ENCODE measurements around the gene C10orf53. TPM values are rescaled to one million over a fixed set of nuclear protein-coding genes. Genes with fewer than 3 reads are reported as not detected.

The C10orf53 gene
- total and polyA plus RNA-seq, 2 of the 4 experiments (the other 2 are of a cell fraction), result not detected

DNA sequence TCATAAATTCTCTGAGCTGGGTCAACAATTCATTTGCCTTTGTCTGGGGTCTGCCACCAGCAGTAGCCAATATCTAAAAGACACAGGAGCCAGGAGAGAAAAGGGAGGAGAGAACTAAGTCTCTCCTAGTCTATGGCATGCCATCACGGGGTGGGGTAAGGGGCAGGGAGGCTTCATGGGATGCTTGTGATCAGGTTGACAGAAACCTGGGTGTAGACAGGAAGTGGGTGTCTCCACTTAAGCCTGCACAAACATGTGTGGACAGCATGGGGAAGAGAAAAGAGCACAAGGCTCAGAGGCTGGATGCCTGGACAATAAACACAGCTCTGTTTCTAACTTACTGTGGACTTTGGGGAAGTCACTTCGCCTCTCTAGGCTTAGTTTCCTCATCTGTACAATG, 11.5 kb upstream of the C10orf53 start:
- ATAC-seq (ENCODE audit: low read depth) (no peak), DNase-seq (no peak)
- POLR2A ChIA-PET (ENCODE audit: unreplicated experiment), result no interaction called here
- CTCF ChIA-PET, result no interaction called here
- Histone ChIP-seq H4K91ac (ENCODE audit: insufficient read depth, low read depth, low read length) (no peak overlapping the region), H3K56ac (ENCODE audit: extremely low read depth, insufficient read depth, low read length) (no peak overlapping the region), H2AK9ac (replicated peaks; ENCODE audit: low read depth, low read length, poor library complexity) (no peak overlapping the region), H3K4me2 (ENCODE audit: low read depth, low read length) (no peak overlapping the region), H3K23ac (ENCODE audit: low read depth, low read length) (no peak overlapping the region), H3K4me1 (ENCODE audit: control insufficient read depth, insufficient read depth, low read length) (no peaks in the 10 kb centered on the region), H3K14ac (replicated peaks; ENCODE audit: low read depth, low read length) (no peak overlapping the region), H3K9me1 (ENCODE audit: insufficient read depth, low read length) (no peaks in the 10 kb centered on the region), H3K4me3 (ENCODE audit: insufficient read depth, low read depth, low read length) (no peak overlapping the region), H2AK5ac (ENCODE audit: low read depth, low read length) (no peak overlapping the region), H4K8ac (ENCODE audit: low read depth in 2 of 2, low read length in 2 of 2) (no peak overlapping the region), H3K79me1 (ENCODE audit: low read depth in 1 of 2, low read length in 2 of 2) (no peaks in the 10 kb centered on the region), H3K4ac (ENCODE audit: low read depth, low read length) (no peak overlapping the region), H4K20me1 (ENCODE audit: insufficient read depth, low read length) (no peaks in the 10 kb centered on the region), H2BK120ac (ENCODE audit: low read depth, low read length) (no peak overlapping the region), H2BK15ac (ENCODE audit: low read depth, low read length) (no peak overlapping the region), H2BK5ac (ENCODE audit: low read depth, low read length, poor library complexity, severe bottlenecking) (no peak overlapping the region), H3K9me3 (ENCODE audit: control insufficient read depth, insufficient read depth, low read length) (no peaks in the 10 kb centered on the region), H4K5ac (ENCODE audit: low read depth, low read length) (no peak overlapping the region), H3K36me3 (ENCODE audit: control insufficient read depth, insufficient read depth, low read length) (no peaks in the 10 kb centered on the region), H2AFZ (replicated peaks; ENCODE audit: low read length, poor library complexity) (no peak overlapping the region), H3K27me3 (ENCODE audit: control insufficient read depth, insufficient read depth, low read length) (peaks cover 5% of the 10 kb centered on the region; the same call in 1 of the 2 replicates), H3K9ac (ENCODE audit: low read depth, low read length) (no peak overlapping the region), H2BK20ac (ENCODE audit: low read depth, low read length) (no peak overlapping the region), H3K27ac (ENCODE audit: insufficient read depth, low read length) (no peak overlapping the region), H3K18ac (ENCODE audit: low read depth, low read length) (no peak overlapping the region)
- no TSS peak for BruUV-seq (replicated peaks)
- in situ Hi-C loops (cut with MboI; ENCODE audit: low sequenced_read_pairs) (no loop called here), dilution Hi-C loops (cut with HindIII; ENCODE audit: low sequenced_read_pairs, unreplicated experiment) (no loop called here), intact Hi-C loops (cut with micrococcal nuclease) (no loop called here)
- TF ChIP-seq, protein P1, sequence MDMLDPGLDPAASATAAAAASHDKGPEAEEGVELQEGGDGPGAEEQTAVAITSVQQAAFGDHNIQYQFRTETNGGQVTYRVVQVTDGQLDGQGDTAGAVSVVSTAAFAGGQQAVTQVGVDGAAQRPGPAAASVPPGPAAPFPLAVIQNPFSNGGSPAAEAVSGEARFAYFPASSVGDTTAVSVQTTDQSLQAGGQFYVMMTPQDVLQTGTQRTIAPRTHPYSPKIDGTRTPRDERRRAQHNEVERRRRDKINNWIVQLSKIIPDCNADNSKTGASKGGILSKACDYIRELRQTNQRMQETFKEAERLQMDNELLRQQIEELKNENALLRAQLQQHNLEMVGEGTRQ (IDR thresholded peaks at IDR 0.05; ENCODE audit: low read depth, low read length), result no peak
- TF ChIP-seq CEBPB (IDR thresholded peaks at IDR 0.05; ENCODE audit: low read depth, low read length), result no peak
- no peak for TF ChIP-seq FOS (IDR thresholded peaks at IDR 0.05; ENCODE audit: low read depth, low read length)
- TF ChIP-seq MAZ (IDR thresholded peaks at IDR 0.05; ENCODE audit: borderline replicate concordance, low read depth, low read length), result no peak
- no peak for TF ChIP-seq NFE2L2 (IDR thresholded peaks at IDR 0.05; ENCODE audit: low read depth, low read length)
- no peak for TF ChIP-seq BHLHE40 (IDR thresholded peaks at IDR 0.05; ENCODE audit: low read depth, low read length)
- no CpG with 5 or more reads among the region's 2 CpGs for WGBS, 2 experiments (ENCODE audit: extremely low coverage in 2 of 2, insufficient read length in 1 of 2)

Data from IMR-90 (cell line).